Measurements from ENCODE around the gene SERINC2.

Gene SERINC2

GRCh38 chr1:31412732-31413404 is at the start of gene SERINC2:
SERINC2 (plus strand) TSS chr1:31413213; CDS start chr1:31413266, 53 bp downstream.
- DNase-seq = no peak

GRCh38 chr1:31364561-31365250 is 48.3 kb upstream of the SERINC2 start:
- DNase-seq = no peak

GRCh38 chr1:31366796-31367195 is 46.2 kb upstream of the SERINC2 start:
- DNase-seq = no peak

- DNase-seq = no peak
Observed at GRCh38 chr1:31368611-31369107, 44.4 kb upstream of the SERINC2 start.

GRCh38 chr1:31370021-31370420 is 43.0 kb upstream of the SERINC2 start:
- no peak for DNase-seq

GRCh38 chr1:31370565-31370964 is 42.4 kb upstream of the SERINC2 start:
- no peak for DNase-seq

GRCh38 chr1:31371121-31371959 is 41.7 kb upstream of the SERINC2 start:
- no peak for DNase-seq

- no peak for DNase-seq
Observed at GRCh38 chr1:31372051-31372450, 41.0 kb upstream of the SERINC2 start.

GRCh38 chr1:31372751-31373055 is 40.3 kb upstream of the SERINC2 start:
- no peak for DNase-seq

- peak; percentile 47 for DNase-seq
Observed at GRCh38 chr1:31373056-31373896, 39.7 kb upstream of the SERINC2 start, which contains the start of gene FABP3. FABP3 (minus strand) TSS chr1:31373076; CDS start chr1:31373014, 62 bp downstream.

- DNase-seq = no peak
Observed at GRCh38 chr1:31373897-31374486, 39.0 kb upstream of the SERINC2 start.

- DNase-seq = no peak
Observed at GRCh38 chr1:31374511-31375196, 38.4 kb upstream of the SERINC2 start.

- DNase-seq = peak; percentile 76
Observed at GRCh38 chr1:31376375-31377134, 36.5 kb upstream of the SERINC2 start.

- no peak for DNase-seq
Observed at GRCh38 chr1:31377364-31377863, 35.6 kb upstream of the SERINC2 start.

- DNase-seq = no peak
Observed at GRCh38 chr1:31378001-31378400, 35.0 kb upstream of the SERINC2 start.

GRCh38 chr1:31380181-31380580 is 32.8 kb upstream of the SERINC2 start:
- no peak for DNase-seq

GRCh38 chr1:31381394-31382294 is 31.4 kb upstream of the SERINC2 start:
- DNase-seq = peak; percentile 24

GRCh38 chr1:31382379-31382989 is 30.5 kb upstream of the SERINC2 start:
- no peak for DNase-seq

- DNase-seq = no peak
Observed at GRCh38 chr1:31383967-31384366, 29.0 kb upstream of the SERINC2 start.

All from T1000 (cell line).